Endothelial cell of umbilical vein (primary cell): ENCODE data around the gene ARHGAP10.

Experiments
- CTCF ChIP-seq, 2 donors: IDR thresholded peaks; 1 replicate in 1 of 2; 2 replicates in 1 of 2; pipeline ENCODE4 v1.5.1; 2011; ENCODE audit warnings: low read length in 2 of 2, mild to moderate bottlenecking in 2 of 2, moderate library complexity in 2 of 2, control low read depth in 1 of 2, inconsistent platforms in 1 of 2, low read depth in 1 of 2; ENCODE audit not compliant: insufficient read depth in 1 of 2; ENCODE audit errors: extremely low read depth in 1 of 2
- MAX ChIP-seq: IDR thresholded peaks from 2 replicates; pipeline ENCODE4 v1.6.1; 2011; ENCODE audit not compliant: insufficient read depth, insufficient read length
- POLR2A ChIP-seq: IDR thresholded peaks from 2 replicates; pipeline ENCODE4 v1.6.1; 2012; ENCODE audit warnings: low read depth, mild to moderate bottlenecking, control low read depth, low read length
- POLR2AphosphoS5 ChIP-seq: IDR thresholded peaks from 2 replicates; pipeline ENCODE4 v1.6.1; 2012; ENCODE audit warnings: low read depth, mild to moderate bottlenecking, control low read depth, low read length, moderate library complexity; ENCODE audit not compliant: insufficient read depth

- TF ChIP-seq MAX (no peak), POLR2A (no peak), POLR2AphosphoS5 (no peak), CTCF (IDR thresholded peaks at IDR 0.05; ENCODE audit: extremely low read depth in 1 of 2, insufficient read depth in 1 of 2, low read depth in 1 of 2, low read length in 2 of 2) (no peak)
These were observed 302.9 kb downstream of the ARHGAP10 start for GRCh38 chr4:148034813-148035212.
